Spinal cord (tissue), 10 donors: ENCODE measurements around the gene CLDN20. TPM values are rescaled to one million over a fixed set of nuclear protein-coding genes. Genes with fewer than 3 reads are reported as not detected.

Source experiments
- DNase-seq, 6 donors: peaks; one replicate each; pipeline versions ENCODE4 v3.0.0 to v3.0.0-alpha.2; 2013 to 2015; ENCODE audit warnings: low spot score in 6 of 6, low read depth in 4 of 6
- H3K27ac ChIP-seq: one replicate; pipeline ENCODE4 v1.5.1; 2013; ENCODE audit warnings: low read depth, low read length, control low read depth
- H3K27me3 ChIP-seq: one replicate; pipeline ENCODE4 v1.6.1; 2013; ENCODE audit warnings: low read length; ENCODE audit not compliant: control insufficient read depth, insufficient read depth
- H3K36me3 ChIP-seq: one replicate; pipeline ENCODE4 v1.6.1; 2013; ENCODE audit warnings: low read length; ENCODE audit not compliant: control insufficient read depth, insufficient read depth
- H3K4me1 ChIP-seq: one replicate; pipeline ENCODE4 v1.6.1; 2013; ENCODE audit warnings: low read length; ENCODE audit not compliant: control insufficient read depth, insufficient read depth
- H3K4me3 ChIP-seq: one replicate; pipeline ENCODE4 v1.5.1; 2013; ENCODE audit warnings: low read depth, low read length, control low read depth
- H3K9me3 ChIP-seq: one replicate; pipeline ENCODE4 v1.6.1; 2013; ENCODE audit warnings: low read length; ENCODE audit not compliant: control insufficient read depth, insufficient read depth
- WGBS: methylation state at CpG from one replicate; pipeline ENCODE4 v1.1.5; 2013; ENCODE audit warnings: missing lambda C conversion rate; ENCODE audit not compliant: insufficient coverage; 5-methylcytosine and 5-hydroxymethylcytosine counted together
- polyA plus RNA-seq, 2 donors: library from polyadenylated mRNA; unstranded; fragments of 120-200 nt; gene quantifications; one replicate each; pipeline ENCODE4 v1.2.1, GENCODE V29; 2013; ENCODE audit not compliant: insufficient read length in 2 of 2
- total RNA-seq, 2 donors: library from RNA; depleted of rRNA in 1 of 2; stranded (reverse); fragments of 120-200 nt in 1 of 2; fragments of >200 nt in 1 of 2; gene quantifications; one replicate each; pipeline versions ENCODE4 v1.2.3 to v1.2.4, GENCODE V29; 2013 to 2014
- donor health status: healthy.

Gene CLDN20
- total and polyA plus RNA-seq, 4 donors: 0.71 to 0.87 (median 0.79) TPM; not detected in 1

DNA sequence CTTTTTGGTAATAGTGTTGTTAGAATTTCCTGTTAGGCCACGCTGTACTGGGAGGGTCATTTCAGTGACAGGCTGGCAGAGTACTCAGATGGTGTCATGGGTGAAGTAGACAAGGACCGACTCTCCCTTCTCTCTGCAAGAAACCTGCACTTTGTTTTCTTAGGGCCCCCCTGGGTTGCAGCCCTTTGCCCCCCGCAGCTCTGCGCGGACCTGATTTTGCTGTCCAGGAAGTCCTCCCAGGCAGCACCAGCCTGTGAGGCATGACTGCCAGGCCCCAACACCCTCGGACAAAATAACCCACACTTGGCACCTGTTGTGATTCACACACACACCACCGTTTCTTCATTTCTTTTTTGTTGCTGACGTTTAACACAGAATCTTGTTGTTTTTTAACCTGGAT, 21.8 kb upstream of the CLDN20 start:
- WGBS: 81% methylated on average over 8 of the region's 8 CpGs
- DNase-seq: no peak
- H3K27ac ChIP-seq: no peak overlapping the region
- H3K36me3 ChIP-seq: peaks cover 7% of the 10 kb centered on the region
- H3K4me3 ChIP-seq: no peak overlapping the region
- peaks cover 4% of the 10 kb centered on the region for H3K9me3 ChIP-seq
- H3K4me1 ChIP-seq: peaks cover 3% of the 10 kb centered on the region
- no peaks in the 10 kb centered on the region for H3K27me3 ChIP-seq

DNA sequence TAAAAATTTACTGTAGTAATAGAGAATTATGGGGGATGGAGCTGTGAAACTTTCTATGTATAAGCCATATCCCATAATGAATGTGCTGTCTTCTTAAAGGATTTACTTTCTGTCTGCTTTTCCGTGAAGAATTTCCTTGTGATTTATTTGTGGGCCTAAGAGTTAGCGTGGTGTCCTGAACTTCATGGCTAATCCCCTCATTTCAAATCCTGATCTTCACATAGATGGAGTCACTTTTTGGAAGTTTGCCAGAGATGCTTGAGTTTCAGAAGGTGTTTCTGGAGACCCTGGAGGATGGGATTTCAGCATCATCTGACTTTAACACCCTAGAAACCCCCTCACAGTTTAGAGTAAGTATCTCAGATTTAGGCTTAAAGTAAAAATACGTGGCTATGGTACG, 19.4 kb upstream of the CLDN20 start:
- Histone ChIP-seq H3K36me3 (peaks cover 14% of the 10 kb centered on the region), H3K27ac (no peak overlapping the region), H3K4me1 (peaks cover 3% of the 10 kb centered on the region), H3K27me3 (no peaks in the 10 kb centered on the region), H3K4me3 (no peak overlapping the region), H3K9me3 (no peaks in the 10 kb centered on the region)
- WGBS: no CpG with 5 or more reads among the region's 4 CpGs
- DNase-seq: no peak

GRCh38 chr6:155245193-155245592, 18.6 kb upstream of the CLDN20 start:
- Histone ChIP-seq H3K36me3 (peaks cover 14% of the 10 kb centered on the region), H3K9me3 (no peaks in the 10 kb centered on the region), H3K27me3 (no peaks in the 10 kb centered on the region), H3K27ac (no peak overlapping the region), H3K4me3 (no peak overlapping the region), H3K4me1 (peaks cover 3% of the 10 kb centered on the region)
- DNase-seq: no peak
- 91% methylated on average over 5 of the region's 7 CpGs for WGBS

DNA sequence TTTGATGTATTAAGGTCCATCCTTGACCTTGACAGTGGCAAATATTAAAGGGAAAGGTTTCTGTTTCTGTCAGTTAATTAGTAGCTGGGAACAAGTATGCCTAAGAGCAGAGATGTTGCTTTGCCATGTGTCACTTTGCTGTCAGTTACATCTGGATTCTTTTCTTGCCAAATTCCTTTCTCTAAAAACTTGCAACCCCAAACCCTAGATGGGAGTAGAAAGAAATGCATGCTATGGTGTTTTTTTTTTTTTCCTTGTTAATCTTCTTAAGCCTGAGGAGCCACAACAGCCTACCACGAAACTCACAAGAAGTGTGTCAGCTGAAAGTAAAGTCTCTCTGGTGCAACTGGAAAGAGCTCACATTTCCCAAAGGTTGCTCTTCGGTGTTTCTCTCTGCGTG, 18.0 kb upstream of the CLDN20 start:
- H3K36me3 ChIP-seq: peaks cover 13% of the 10 kb centered on the region
- WGBS: 100% methylated on average over 3 of the region's 3 CpGs

GRCh38 chr6:155246825-155247224, 17.0 kb upstream of the CLDN20 start:
- no peak for DNase-seq
- H3K4me3 ChIP-seq: no peak overlapping the region
- H3K9me3 ChIP-seq: no peaks in the 10 kb centered on the region
- H3K4me1 ChIP-seq: no peaks in the 10 kb centered on the region
- 100% methylated on average over 1 of the region's 2 CpGs for whole genome bisulfite sequencing
- H3K36me3 ChIP-seq: peaks cover 12% of the 10 kb centered on the region
- H3K27ac ChIP-seq: no peak overlapping the region
- H3K27me3 ChIP-seq: no peaks in the 10 kb centered on the region

More for the DNA sequence above, 18.0 kb upstream of the CLDN20 start:
- Histone ChIP-seq H3K4me1 (peaks cover 2% of the 10 kb centered on the region), H3K4me3 (no peak overlapping the region), H3K9me3 (no peaks in the 10 kb centered on the region), H3K27ac (no peak overlapping the region), H3K27me3 (no peaks in the 10 kb centered on the region)
- DNase-seq: no peak

DNA sequence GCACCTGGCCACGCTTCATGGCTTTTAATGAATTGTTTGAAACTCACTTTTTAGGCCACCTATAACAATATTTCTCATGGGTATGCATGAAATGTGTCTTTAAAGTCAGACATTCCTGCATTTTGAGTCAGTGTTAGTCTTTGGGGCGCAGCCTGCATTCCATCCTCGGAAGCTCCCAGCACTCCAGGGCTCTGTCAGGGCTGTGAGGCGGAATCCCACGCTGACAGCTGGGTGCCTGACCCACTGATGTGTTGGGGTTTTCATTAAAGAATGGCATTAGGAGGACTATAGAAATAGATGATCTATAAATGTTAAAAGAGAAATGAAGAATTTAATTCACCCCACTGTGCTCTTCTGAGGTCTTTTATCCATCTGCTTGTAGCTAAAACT, 16.2 kb upstream of the CLDN20 start:
- no peaks in the 10 kb centered on the region for H3K4me1 ChIP-seq
- no peaks in the 10 kb centered on the region for H3K27me3 ChIP-seq
- H3K27ac ChIP-seq: no peak overlapping the region
- H3K4me3 ChIP-seq: no peak overlapping the region
- DNase-seq: peak in 1 of 6 donors; percentile 14
- WGBS: 71% methylated on average over 4 of the region's 5 CpGs
- H3K36me3 ChIP-seq: peaks cover 15% of the 10 kb centered on the region
- no peaks in the 10 kb centered on the region for H3K9me3 ChIP-seq

GRCh38 chr6:155248008-155249001, 15.5 kb upstream of the CLDN20 start:
- Histone ChIP-seq H3K4me1 (no peaks in the 10 kb centered on the region), H3K27ac (no peak overlapping the region), H3K9me3 (no peaks in the 10 kb centered on the region), H3K36me3 (peaks cover 18% of the 10 kb centered on the region), H3K4me3 (no peak overlapping the region), H3K27me3 (no peaks in the 10 kb centered on the region)
- 91% methylated on average over 21 of the region's 30 CpGs for WGBS
- DNase-seq: peak in 3 of 6 donors; percentile 64 to 91 (median 85)

DNA sequence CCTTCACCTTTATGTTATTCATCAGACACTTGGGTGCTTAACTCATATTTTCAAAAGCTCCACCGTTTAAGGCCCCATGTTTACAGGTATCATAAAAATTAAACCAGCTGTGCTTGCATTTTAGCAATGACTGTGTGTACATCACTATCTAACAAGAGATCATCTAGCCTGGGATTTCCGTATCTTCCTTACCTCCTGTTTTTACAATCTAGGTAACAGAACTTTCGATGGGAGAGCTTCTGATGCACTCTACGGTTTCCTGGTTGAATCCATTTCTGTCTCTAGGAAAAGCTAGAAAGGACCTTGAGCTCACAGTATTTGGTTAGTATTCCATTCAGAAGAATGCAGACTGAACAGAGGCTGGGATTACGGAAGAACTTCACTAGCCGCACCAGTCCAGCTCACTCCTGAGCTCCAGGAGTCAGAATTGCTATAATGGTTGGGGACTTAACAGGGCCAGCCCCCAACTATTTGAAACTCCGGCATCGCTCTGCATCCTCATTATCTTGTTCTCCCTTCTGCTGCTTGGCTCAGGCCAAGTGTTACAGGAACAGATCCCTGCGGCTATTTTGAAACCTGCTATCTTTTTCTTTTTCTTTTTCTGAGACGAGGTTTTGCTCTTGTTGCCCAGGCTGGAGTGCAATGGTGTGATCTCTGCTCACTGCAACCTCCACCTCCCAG, 13.0 kb upstream of the CLDN20 start:
- peaks cover 22% of the 10 kb centered on the region for H3K36me3 ChIP-seq

GRCh38 chr6:155252581-155252980, 11.2 kb upstream of the CLDN20 start:
- WGBS: 91% methylated on average over 8 of the region's 8 CpGs
- Histone ChIP-seq H3K4me1 (no peaks in the 10 kb centered on the region), H3K27ac (no peak overlapping the region), H3K4me3 (no peak overlapping the region), H3K36me3 (peaks cover 27% of the 10 kb centered on the region), H3K27me3 (no peaks in the 10 kb centered on the region), H3K9me3 (no peaks in the 10 kb centered on the region)
- DNase-seq: no peak

More for the DNA sequence above, 13.0 kb upstream of the CLDN20 start:
- H3K4me3 ChIP-seq: no peak overlapping the region
- no peaks in the 10 kb centered on the region for H3K9me3 ChIP-seq
- no peak overlapping the region for H3K27ac ChIP-seq
- H3K4me1 ChIP-seq: no peaks in the 10 kb centered on the region
- no peaks in the 10 kb centered on the region for H3K27me3 ChIP-seq
- DNase-seq: peak in 1 of 6 donors; percentile 31
- 88% methylated on average over 7 of the region's 10 CpGs for WGBS
